H1 (cell line): ENCODE data around the gene NFYB. TPM values are rescaled to one million over a fixed set of nuclear protein-coding genes. Genes with fewer than 3 reads are reported as not detected.

Experiments used
- CTCF ChIA-PET: fragments of 300-600 bp; sonication (Branson Sonifier 250); formaldehyde crosslinking; loops from one replicate; lab custom pipeline; 2021; ENCODE audit not compliant: partially characterized antibody; lab: Charles Lee
- POLR2A ChIA-PET: fragments of 300-600 bp; sonication (Branson Sonifier 250); formaldehyde crosslinking; loops from one replicate; lab custom pipeline; 2021; ENCODE audit warnings: inconsistent platforms; ENCODE audit not compliant: partially characterized antibody; lab: Charles Lee
- DNase-seq, 2 experiments: peaks; one replicate each; pipeline versions ENCODE4 v3.0.0 to v3.0.0-alpha.2; 2010 to 2022; ENCODE audit warnings: low spot score in 2 of 2, low read depth in 1 of 2, mixed read lengths in 1 of 2
- FAIRE-seq: peaks from 2 replicates; lab custom pipeline; 2011; peaks lifted over from hg19 to GRCh38; lab: Jason Lieb, UNC
- H2AFZ ChIP-seq: 2 replicates; pipeline ENCODE4 v1.8.1; 2012; ENCODE audit warnings: low read length, inconsistent platforms
- H2AK5ac ChIP-seq: 2 replicates; pipeline ENCODE4 v1.6.1; 2013; ENCODE audit warnings: low read depth, low read length
- H2BK120ac ChIP-seq: replicated peaks from 2 replicates; pipeline ENCODE3; 2013; ENCODE audit warnings: low read depth, low read length, inconsistent platforms
- H2BK12ac ChIP-seq: 2 replicates; pipeline ENCODE4 v1.6.1; 2013; ENCODE audit warnings: low read depth, low read length
- H2BK15ac ChIP-seq: 2 replicates; pipeline ENCODE4 v1.6.1; 2013; ENCODE audit warnings: low read length
- H2BK20ac ChIP-seq: 2 replicates; pipeline ENCODE4 v1.6.1; 2013; ENCODE audit warnings: low read length
- H2BK5ac ChIP-seq: 2 replicates; pipeline ENCODE4 v1.6.1; 2013; ENCODE audit warnings: low read depth, low read length
- H3K14ac ChIP-seq: 2 replicates; pipeline ENCODE4 v1.6.1; 2013; ENCODE audit warnings: inconsistent platforms; ENCODE audit not compliant: insufficient read length
- H3K18ac ChIP-seq: 2 replicates; pipeline ENCODE4 v1.6.1; 2013; ENCODE audit warnings: low read length; ENCODE audit errors: extremely low read depth
- H3K23ac ChIP-seq: 2 replicates; pipeline ENCODE4 v1.6.1; 2013; ENCODE audit warnings: inconsistent platforms; ENCODE audit not compliant: insufficient read length
- H3K23me2 ChIP-seq: 2 replicates; pipeline ENCODE4 v1.6.1; 2013; ENCODE audit warnings: low read depth, low read length
- H3K27ac ChIP-seq: 2 replicates; pipeline ENCODE4 v1.6.1; 2011; ENCODE audit warnings: low read depth, low read length, inconsistent platforms
- H3K27me3 ChIP-seq, 4 experiments: replicated peaks in 1 of 4; 1 replicate in 1 of 4; 2 replicates in 3 of 4; pipeline versions ENCODE4 v1.6.1 to v1.8.1; 2011 to 2013; ENCODE audit warnings: low read length in 3 of 4, mild to moderate bottlenecking in 3 of 4, inconsistent platforms in 2 of 4, mixed read lengths in 2 of 4, moderate library complexity in 1 of 4; ENCODE audit not compliant: control insufficient read depth in 3 of 4, insufficient read depth in 3 of 4; ENCODE audit errors: extremely low read depth in 1 of 4
- H3K36me3 ChIP-seq, 4 experiments: 2 replicates each; pipeline versions ENCODE4 v1.6.1 to v1.8.1; 2011 to 2013; ENCODE audit warnings: mild to moderate bottlenecking in 4 of 4, low read length in 3 of 4, moderate library complexity in 2 of 4, control low read depth in 1 of 4, inconsistent platforms in 1 of 4; ENCODE audit not compliant: insufficient read depth in 4 of 4, control insufficient read depth in 2 of 4
- H3K4ac ChIP-seq: replicated peaks from 2 replicates; pipeline ENCODE3; 2013; ENCODE audit warnings: low read length, low read depth, mixed read lengths, inconsistent platforms; ENCODE audit not compliant: insufficient read length
- H3K4me1 ChIP-seq, 4 experiments: replicated peaks in 1 of 4; 1 replicate in 1 of 4; 2 replicates in 3 of 4; pipeline versions ENCODE4 v1.6.1 to v1.8.1; 2011 to 2013; ENCODE audit warnings: low read length in 3 of 4, inconsistent platforms in 2 of 4, mixed read lengths in 1 of 4; ENCODE audit not compliant: insufficient read depth in 4 of 4, control insufficient read depth in 3 of 4
- H3K4me2 ChIP-seq, 2 experiments: 2 replicates each; pipeline versions ENCODE4 v1.6.1 to v1.8.1; 2011 to 2013; ENCODE audit warnings: low read depth in 2 of 2, low read length in 2 of 2, control low read depth in 1 of 2, inconsistent platforms in 1 of 2, mild to moderate bottlenecking in 1 of 2; ENCODE audit not compliant: insufficient read depth in 1 of 2
- H3K4me3 ChIP-seq, 4 experiments: fragments of 200-600, 300-600 bp in 1 of 4; sonication (generic), shearing (Covaris generic), sonication (Bioruptor Twin) in 1 of 4; 2 replicates each; pipeline versions ENCODE4 v1.5.1 to v1.8.1; 2011 to 2016; ENCODE audit warnings: low read length in 4 of 4, low read depth in 3 of 4, control low read depth in 2 of 4, inconsistent platforms in 2 of 4, mild to moderate bottlenecking in 2 of 4, mixed read lengths in 1 of 4, moderate library complexity in 1 of 4; ENCODE audit not compliant: insufficient read depth in 2 of 4; ENCODE audit errors: extremely low read depth in 1 of 4
- H3K56ac ChIP-seq: replicated peaks from 2 replicates; pipeline ENCODE3; 2013; ENCODE audit warnings: low read depth, mild to moderate bottlenecking, mixed read lengths, low read length, inconsistent platforms; ENCODE audit not compliant: insufficient read length
- H3K79me1 ChIP-seq: 2 replicates; pipeline ENCODE4 v1.6.1; 2013; ENCODE audit warnings: low read depth, low read length, control low read depth
- H3K79me2 ChIP-seq, 2 experiments: 2 replicates each; pipeline versions ENCODE4 v1.6.1 to v1.8.1; 2012 to 2013; ENCODE audit warnings: low read length in 2 of 2, mild to moderate bottlenecking in 2 of 2, inconsistent platforms in 1 of 2; ENCODE audit not compliant: insufficient read depth in 2 of 2, control insufficient read depth in 1 of 2
- H3K9ac ChIP-seq, 4 experiments: replicated peaks in 1 of 4; 1 replicate in 1 of 4; 2 replicates in 3 of 4; pipeline versions ENCODE4 v1.6.1 to v1.8.1; 2011 to 2013; ENCODE audit warnings: low read depth in 3 of 4, low read length in 3 of 4, control low read depth in 2 of 4, mild to moderate bottlenecking in 2 of 4, moderate library complexity in 2 of 4, inconsistent platforms in 1 of 4; ENCODE audit errors: extremely low read depth in 1 of 4
- H3K9me3 ChIP-seq, 2 experiments: 2 replicates each; pipeline versions ENCODE4 v1.6.1 to v1.8.1; 2012 to 2013; ENCODE audit warnings: mild to moderate bottlenecking in 2 of 2, moderate library complexity in 2 of 2, control low read depth in 1 of 2, inconsistent platforms in 1 of 2, low read depth in 1 of 2, low read length in 1 of 2, mixed read lengths in 1 of 2; ENCODE audit not compliant: insufficient read depth in 2 of 2
- H4K20me1 ChIP-seq, 2 experiments: replicated peaks in 1 of 2; 2 replicates each; pipeline versions ENCODE3 to v1.8.1; 2011 to 2013; ENCODE audit warnings: inconsistent platforms in 2 of 2, low read length in 2 of 2, mild to moderate bottlenecking in 1 of 2; ENCODE audit not compliant: insufficient read depth in 2 of 2, control insufficient read depth in 1 of 2
- H4K5ac ChIP-seq: 2 replicates; pipeline ENCODE4 v1.6.1; 2013; ENCODE audit warnings: low read length, low read depth, mixed read lengths, inconsistent platforms; ENCODE audit not compliant: insufficient read length
- H4K8ac ChIP-seq: 2 replicates; pipeline ENCODE4 v1.8.0; 2013; ENCODE audit warnings: mild to moderate bottlenecking, moderate library complexity, low read length, inconsistent platforms; ENCODE audit not compliant: insufficient read depth; ENCODE audit errors: extremely low read depth
- H4K91ac ChIP-seq: replicated peaks from 2 replicates; pipeline ENCODE3; 2013; ENCODE audit warnings: low read length, mixed read lengths, inconsistent platforms; ENCODE audit not compliant: insufficient read length
- CREB1 ChIP-seq: IDR thresholded peaks from 2 replicates; pipeline ENCODE4 v1.6.1; 2012; ENCODE audit warnings: inconsistent platforms
- NANOG ChIP-seq: IDR thresholded peaks from 2 replicates; pipeline ENCODE4 v1.6.1; 2011; ENCODE audit warnings: low read length, low read depth, mild to moderate bottlenecking, inconsistent platforms; ENCODE audit not compliant: insufficient read depth, poor library complexity, severe bottlenecking
- NRF1 ChIP-seq: IDR thresholded peaks from 2 replicates; pipeline ENCODE4 v1.6.1; 2011; ENCODE audit warnings: mild to moderate bottlenecking, low read depth, low read length, improper control_type of control experiment
- POLR2A ChIP-seq, 2 experiments: IDR thresholded peaks; 1 replicate in 1 of 2; 2 replicates in 1 of 2; pipeline ENCODE4 v1.6.1; 2011; ENCODE audit warnings: low read depth in 2 of 2, low read length in 2 of 2, mild to moderate bottlenecking in 2 of 2; ENCODE audit errors: control extremely low read depth in 1 of 2
- POLR2AphosphoS5 ChIP-seq: IDR thresholded peaks from 2 replicates; pipeline ENCODE4 v1.6.1; 2011; ENCODE audit warnings: low read depth, low read length
- RFX5 ChIP-seq: IDR thresholded peaks from 2 replicates; pipeline ENCODE4 v1.6.1; 2011; ENCODE audit warnings: low read depth, low read length, improper control_type of control experiment, borderline replicate concordance
- RXRA ChIP-seq: IDR thresholded peaks from 2 replicates; pipeline ENCODE4 v1.6.1; 2011; ENCODE audit warnings: low read depth, mild to moderate bottlenecking, low read length, moderate library complexity; ENCODE audit not compliant: insufficient read depth
- SIN3A ChIP-seq, 2 experiments: IDR thresholded peaks in 1 of 2; conservative IDR thresholded peaks in 1 of 2; 2 replicates each; pipeline ENCODE4 v1.6.1; 2011 to 2012; ENCODE audit warnings: low read length in 2 of 2, improper control_type of control experiment in 1 of 2, low read depth in 1 of 2, mild to moderate bottlenecking in 1 of 2
- SP4 ChIP-seq: IDR thresholded peaks from 2 replicates; pipeline ENCODE4 v1.6.1; 2012; ENCODE audit warnings: low read length, inconsistent platforms
- SUZ12 ChIP-seq: fragments of 200-600 bp; sonication (generic); IDR thresholded peaks from 2 replicates; pipeline ENCODE4 v1.6.1; 2012; ENCODE audit warnings: mild to moderate bottlenecking, inconsistent platforms, low read length, moderate library complexity, mixed read lengths
- WGBS, 2 experiments: shearing (Covaris generic) in 1 of 2; methylation state at CpG; one replicate each; pipeline versions ENCODE4 v1.1.6 to v1.1.7; 2013 to 2015; ENCODE audit warnings: low lambda C conversion rate in 2 of 2, mixed read lengths in 2 of 2, inconsistent platforms in 1 of 2, low coverage in 1 of 2, missing lambda C conversion rate in 1 of 2; ENCODE audit not compliant: insufficient replicate concordance in 2 of 2, insufficient coverage in 1 of 2, insufficient read length in 1 of 2; ENCODE audit errors: extremely low coverage in 1 of 2, missing lambda C conversion rate in 1 of 2; 5-methylcytosine and 5-hydroxymethylcytosine counted together
- polyA plus RNA-seq, 7 experiments: library from polyadenylated mRNA; depleted of rRNA in 3 of 7; stranded (reverse) in 5 of 7; unstranded in 2 of 7; fragments of >200 nt in 5 of 7; fragments of 200-250 nt in 2 of 7; gene quantifications; 1 replicate in 5 of 7; 2 replicates in 1 of 7; 4 replicates in 1 of 7; pipeline versions ENCODE4 v1.2.1 to v1.2.3, GENCODE V29; 2011 to 2013; ENCODE audit warnings: missing spikeins in 2 of 7, mixed read lengths in 2 of 7
- total RNA-seq: library from RNA; stranded (reverse); fragmentation: NEBNext Ultra II Directional; extraction: Animal tissue kit (Norgen Biotek cat#: 25700); gene quantifications from 2 replicates; pipeline ENCODE4 v1.2.1, GENCODE V29; 2021
- TF ChIP-seq, protein P1 (sequence below): IDR thresholded peaks from 2 replicates; pipeline ENCODE4 v1.6.1; 2012; ENCODE audit warnings: low read length, inconsistent platforms

NFYB gene
- total and polyA plus RNA-seq, 2 of the 8 experiments (the other 6 are each of a cell fraction or from before 2014, with no cell fraction given), result 29.1 to 43.5 TPM

DNA sequence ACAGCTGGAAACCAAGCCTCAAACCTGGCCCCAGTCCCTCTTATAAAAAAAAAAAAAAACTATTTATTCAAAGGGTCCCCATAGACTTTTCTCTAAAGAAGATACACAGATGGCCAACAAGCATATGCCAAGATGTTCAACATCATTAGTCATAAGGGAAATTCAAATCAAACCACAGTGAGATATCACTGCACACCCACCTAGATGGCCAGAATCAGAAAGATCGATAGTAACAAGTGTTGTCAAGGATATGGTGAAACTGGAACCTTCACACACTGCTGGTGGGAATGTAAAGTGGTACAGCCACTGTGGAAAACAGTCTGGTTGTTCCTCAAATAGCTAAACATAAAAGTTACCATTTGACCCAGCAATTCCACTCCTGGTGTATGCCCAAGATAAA is 5.9 kb upstream of the NFYB start:
- Histone ChIP-seq H4K91ac (no peak overlapping the region), H4K8ac (no peak overlapping the region), H3K4ac (no peak overlapping the region), H3K18ac (no peak overlapping the region), H2BK20ac (no peak overlapping the region), H4K5ac (no peak overlapping the region), H3K79me2 (no peaks in the 10 kb centered on the region), H2BK15ac (no peak overlapping the region), H3K4me1 (peaks cover 0 to under 1% (median under 1%) of the 10 kb centered on the region in 4 experiments; a peak in 4 of 7 replicates), H3K14ac (no peak overlapping the region), H4K20me1 (no peaks in the 10 kb centered on the region), H2BK5ac (no peak overlapping the region), H2BK120ac (no peak overlapping the region), H3K36me3 (no peaks in the 10 kb centered on the region), H3K56ac (no peak overlapping the region), H3K9me3 (no peaks in the 10 kb centered on the region), H3K23me2 (no peaks in the 10 kb centered on the region; the same call in 1 of the 2 replicates), H3K23ac (no peak overlapping the region), H2BK12ac (no peak overlapping the region), H2AFZ (no peak overlapping the region), H3K4me3 (no peak overlapping the region), H3K79me1 (no peaks in the 10 kb centered on the region), H3K27me3 (0 out of 7 replicates have a peak, but pooled peaks cover 0 to under 1% (median 0%) of the 10 kb centered on the region in 4 experiments), H3K27ac (no peak overlapping the region), H2AK5ac (no peak overlapping the region), H3K9ac (no peak overlapping the region), H3K4me2 (no peak overlapping the region)
- no peak for TF ChIP-seq RFX5
- TF ChIP-seq NANOG, result no peak
- no peak for TF ChIP-seq SP4
- TF ChIP-seq NRF1, result no peak
- no peak for TF ChIP-seq RXRA
- no peak for TF ChIP-seq POLR2AphosphoS5
- TF ChIP-seq POLR2A (IDR thresholded peaks at IDR 0.05; ENCODE audit: control extremely low read depth in 1 of 2, low read depth in 2 of 2, low read length in 2 of 2), result no peak
- no peak for TF ChIP-seq SUZ12
- no peak for TF ChIP-seq SIN3A (conservative IDR thresholded peaks at IDR 0.05 in 1 of 2, IDR thresholded peaks at IDR 0.05 in 1 of 2; ENCODE audit: low read depth in 1 of 2, low read length in 2 of 2)
- TF ChIP-seq CREB1, result no peak
- TF ChIP-seq, protein P1, sequence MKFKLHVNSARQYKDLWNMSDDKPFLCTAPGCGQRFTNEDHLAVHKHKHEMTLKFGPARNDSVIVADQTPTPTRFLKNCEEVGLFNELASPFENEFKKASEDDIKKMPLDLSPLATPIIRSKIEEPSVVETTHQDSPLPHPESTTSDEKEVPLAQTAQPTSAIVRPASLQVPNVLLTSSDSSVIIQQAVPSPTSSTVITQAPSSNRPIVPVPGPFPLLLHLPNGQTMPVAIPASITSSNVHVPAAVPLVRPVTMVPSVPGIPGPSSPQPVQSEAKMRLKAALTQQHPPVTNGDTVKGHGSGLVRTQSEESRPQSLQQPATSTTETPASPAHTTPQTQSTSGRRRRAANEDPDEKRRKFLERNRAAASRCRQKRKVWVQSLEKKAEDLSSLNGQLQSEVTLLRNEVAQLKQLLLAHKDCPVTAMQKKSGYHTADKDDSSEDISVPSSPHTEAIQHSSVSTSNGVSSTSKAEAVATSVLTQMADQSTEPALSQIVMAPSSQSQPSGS, result no peak
- 82% methylated on average over 1 of the region's 1 CpG; no CpG with 5 or more reads in 1 of the 2 experiments for WGBS, 2 experiments
- DNase-seq (no peak), FAIRE-seq (no peak)
- CTCF ChIA-PET, result no interaction called here
- POLR2A ChIA-PET, result interaction anchor here (0.5 to 1.0 kb wide), 2 partner anchors 64 to 317 kb away, joined by 3 to 4 read pairs; no protein-coding TSS in a partner anchor
